ENCODE measurements around the gene PLPP4. TPM values are rescaled to one million over a fixed set of nuclear protein-coding genes. Genes with fewer than 3 reads are reported as not detected.

PLPP4 gene
- total RNA-seq, 1 experiment from 2014 or later, result not detected

DNA sequence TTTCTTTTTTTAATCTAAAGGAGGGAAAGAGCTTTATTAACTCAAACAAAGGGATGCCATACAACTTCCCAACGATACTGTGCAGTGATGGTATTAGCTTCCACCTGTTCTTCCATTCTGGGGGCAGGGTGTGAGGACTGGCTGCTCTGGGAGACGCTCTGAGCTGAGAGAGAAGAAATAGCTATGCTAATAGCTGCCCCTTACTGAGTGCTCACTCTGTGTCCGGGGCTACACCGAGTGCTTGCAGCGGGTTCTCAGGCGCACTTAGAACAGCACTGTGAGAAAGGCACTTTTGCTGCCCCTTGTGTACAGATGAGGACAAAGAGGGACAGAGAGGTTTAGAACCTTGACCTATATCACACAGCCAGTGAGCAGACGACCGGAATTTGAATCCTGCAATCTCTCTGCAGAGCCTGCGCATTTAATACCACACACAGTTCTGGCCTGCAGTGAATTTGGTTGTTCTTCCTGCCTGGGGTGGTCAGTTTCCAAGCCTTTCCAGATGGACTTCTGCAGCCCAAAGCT is 142.2 kb downstream of the PLPP4 start:
- no peak overlapping the region for H2BK15ac ChIP-seq (ENCODE audit: low read depth, low read length)
- no peak overlapping the region for H3K27ac Mint-ChIP-seq
- no peaks in the 10 kb centered on the region for H3K23me2 ChIP-seq (ENCODE audit: insufficient read length, low read depth, low read length, poor library complexity, severe bottlenecking)
- no peaks in the 10 kb centered on the region for H3K9me3 ChIP-seq (ENCODE audit: control insufficient read depth, low read depth, low read length)
- no peak overlapping the region for H3K27ac ChIP-seq (ENCODE audit: insufficient read length, low read depth, low read length)
- no peak overlapping the region for H3K56ac ChIP-seq (ENCODE audit: insufficient read length, low read depth, low read length)
- H2BK20ac ChIP-seq (ENCODE audit: low read depth, low read length, poor library complexity, severe bottlenecking), result no peak overlapping the region
- H2BK12ac ChIP-seq (ENCODE audit: insufficient read length, low read depth, low read length), result no peak overlapping the region
- H3K36me3 Mint-ChIP-seq (ENCODE audit: insufficient read depth in 1 of 3, low read depth in 3 of 3), result peaks cover 0 to 9% (median 2%) of the 10 kb centered on the region in 3 experiments; a peak in 6 of 7 replicates
- H3K27me3 Mint-ChIP-seq (ENCODE audit: low read depth), result peaks cover 11% of the 10 kb centered on the region
- no peak overlapping the region for H2AFZ ChIP-seq (ENCODE audit: low read length)
- H4K91ac ChIP-seq (ENCODE audit: insufficient read length, low read depth, low read length), result no peak overlapping the region
- peaks cover 33 to 45% of the 10 kb centered on the region in 2 experiments for H3K4me1 Mint-ChIP-seq
- no peaks in the 10 kb centered on the region for H3K79me2 ChIP-seq (ENCODE audit: insufficient read depth, low read length)
- no peak overlapping the region for H3K4me2 ChIP-seq (ENCODE audit: insufficient read depth, insufficient read length, low read length)
- DNase-seq, result no peak
- no peaks in the 10 kb centered on the region for H3K27me3 ChIP-seq (ENCODE audit: insufficient read depth, low read length)
- H4K8ac ChIP-seq (replicated peaks; ENCODE audit: insufficient read length, low read depth, low read length), result no peak overlapping the region
- H3K79me1 ChIP-seq (ENCODE audit: insufficient read depth, low read depth, low read length, poor library complexity, severe bottlenecking), result no peaks in the 10 kb centered on the region
- H3K4ac ChIP-seq (ENCODE audit: low read depth, low read length), result no peak overlapping the region
- H4K5ac ChIP-seq (ENCODE audit: insufficient read length, low read depth, low read length), result no peak overlapping the region
- H3K4me1 ChIP-seq (ENCODE audit: insufficient read depth, low read length), result peaks cover 4% of the 10 kb centered on the region; the same call in 1 of the 2 replicates
- H3K18ac ChIP-seq (ENCODE audit: insufficient read length, low read depth, low read length), result no peak overlapping the region
- no peak overlapping the region for H3K4me3 Mint-ChIP-seq
- no peak overlapping the region for H3K23ac ChIP-seq (ENCODE audit: insufficient read length, low read depth, low read length)
- peaks cover 5 to 9% of the 10 kb centered on the region in 2 experiments; a peak in 4 of 5 replicates for H3K9me3 Mint-ChIP-seq
- H4K20me1 ChIP-seq (ENCODE audit: control insufficient read depth, insufficient read depth, insufficient read length), result no peaks in the 10 kb centered on the region
- no CpG with 5 or more reads among the region's 9 CpGs for WGBS (ENCODE audit: extremely low coverage, insufficient read length, low lambda C conversion rate)
- TF ChIP-seq, protein P1, sequence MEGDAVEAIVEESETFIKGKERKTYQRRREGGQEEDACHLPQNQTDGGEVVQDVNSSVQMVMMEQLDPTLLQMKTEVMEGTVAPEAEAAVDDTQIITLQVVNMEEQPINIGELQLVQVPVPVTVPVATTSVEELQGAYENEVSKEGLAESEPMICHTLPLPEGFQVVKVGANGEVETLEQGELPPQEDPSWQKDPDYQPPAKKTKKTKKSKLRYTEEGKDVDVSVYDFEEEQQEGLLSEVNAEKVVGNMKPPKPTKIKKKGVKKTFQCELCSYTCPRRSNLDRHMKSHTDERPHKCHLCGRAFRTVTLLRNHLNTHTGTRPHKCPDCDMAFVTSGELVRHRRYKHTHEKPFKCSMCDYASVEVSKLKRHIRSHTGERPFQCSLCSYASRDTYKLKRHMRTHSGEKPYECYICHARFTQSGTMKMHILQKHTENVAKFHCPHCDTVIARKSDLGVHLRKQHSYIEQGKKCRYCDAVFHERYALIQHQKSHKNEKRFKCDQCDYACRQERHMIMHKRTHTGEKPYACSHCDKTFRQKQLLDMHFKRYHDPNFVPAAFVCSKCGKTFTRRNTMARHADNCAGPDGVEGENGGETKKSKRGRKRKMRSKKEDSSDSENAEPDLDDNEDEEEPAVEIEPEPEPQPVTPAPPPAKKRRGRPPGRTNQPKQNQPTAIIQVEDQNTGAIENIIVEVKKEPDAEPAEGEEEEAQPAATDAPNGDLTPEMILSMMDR (conservative IDR thresholded peaks at IDR 0.05), result no peak
- no peak overlapping the region for H3T11ph ChIP-seq (ENCODE audit: low read length)
- no peak overlapping the region for H2BK120ac ChIP-seq (ENCODE audit: low read depth, low read length, poor library complexity, severe bottlenecking)
- H3K14ac ChIP-seq (ENCODE audit: insufficient read depth, low read length), result no peak overlapping the region
- no peak overlapping the region for H2BK5ac ChIP-seq (ENCODE audit: insufficient read length, low read length)
- H3K9ac ChIP-seq (ENCODE audit: extremely low read depth, insufficient read length, low read length), result no peak overlapping the region
- no peak overlapping the region for H2AK5ac ChIP-seq (ENCODE audit: insufficient read length, low read length)

Data from H9 (cell line).